Astrocyte of the cerebellum (primary cell): ENCODE data around the gene NLRP13.

Source experiments
- DNase-seq: peaks from one replicate; pipeline ENCODE4 v3.0.0-alpha.2; 2011; ENCODE audit warnings: low read depth
- H3K4me3 ChIP-seq: 2 replicates; pipeline ENCODE4 v1.5.1; 2011; ENCODE audit warnings: mild to moderate bottlenecking, low read depth, low read length, moderate library complexity
- CTCF ChIP-seq: IDR thresholded peaks from 2 replicates; pipeline ENCODE4 v1.5.1; 2012; ENCODE audit warnings: low read length, low read depth, moderate library complexity, mild to moderate bottlenecking; ENCODE audit errors: missing control alignments
- in situ Hi-C: cut with HindIII; loops from 2 replicates; pipeline ENCODE4 v1.10.0; 2017; ENCODE audit warnings: low sequenced_read_pairs

Gene NLRP13

GRCh38 chr19:55870736-55871135 is 61.4 kb downstream of the NLRP13 start:
- H3K4me3 ChIP-seq: no peak overlapping the region
- TF ChIP-seq CTCF: no peak
- in situ Hi-C loops: no loop called here
- no peak for DNase-seq

- in situ Hi-C loops: no loop called here
- no peak for DNase-seq
- no peak overlapping the region for H3K4me3 ChIP-seq
- TF ChIP-seq CTCF: no peak
Observed at GRCh38 chr19:55867101-55867500, 65.0 kb downstream of the NLRP13 start.

- TF ChIP-seq CTCF: no peak
- in situ Hi-C loops: no loop called here
- no peak for DNase-seq
- no peak overlapping the region for H3K4me3 ChIP-seq
Observed at GRCh38 chr19:55866521-55866920, 65.6 kb downstream of the NLRP13 start.

- no peak for TF ChIP-seq CTCF
- no peak overlapping the region for H3K4me3 ChIP-seq
- no peak for DNase-seq
- in situ Hi-C loops: no loop called here
Observed at GRCh38 chr19:55858969-55859368, 73.2 kb downstream of the NLRP13 start.

- in situ Hi-C loops: no loop called here
- no peak for TF ChIP-seq CTCF
- DNase-seq: no peak
- no peak overlapping the region for H3K4me3 ChIP-seq
Observed at GRCh38 chr19:55858401-55858800, 73.7 kb downstream of the NLRP13 start.

GRCh38 chr19:55857974-55858373 is 74.2 kb downstream of the NLRP13 start:
- DNase-seq: no peak
- no peak for TF ChIP-seq CTCF
- in situ Hi-C loops: no loop called here
- no peak overlapping the region for H3K4me3 ChIP-seq

- H3K4me3 ChIP-seq: no peak overlapping the region
- in situ Hi-C loops: no loop called here
- no peak for DNase-seq
- TF ChIP-seq CTCF: no peak
Observed at GRCh38 chr19:55857149-55857548, 75.0 kb downstream of the NLRP13 start.
